HEK293T (cell line): Measurements from ENCODE around the gene RPLP1.

Source experiments
- CTCF ChIA-PET: fragments of 350-600 bp; formaldehyde crosslinking; extraction: SDS; loops from one replicate; lab custom pipeline; 2021; ENCODE audit warnings: antibody characterized with exemption, inconsistent platforms; lab: Yijun Ruan, JAX
- POLR2A ChIA-PET: fragments of 350-600 bp; formaldehyde crosslinking; extraction: SDS; loops from one replicate; lab custom pipeline; 2020; ENCODE audit warnings: antibody characterized with exemption, inconsistent platforms; lab: Yijun Ruan, JAX
- DNase-seq: peaks from one replicate; pipeline ENCODE4 v3.0.0; 2012; ENCODE audit warnings: mixed read lengths; ENCODE audit errors: extremely low spot score
- ARNT ChIP-seq: fragments of 450-650 bp; IDR thresholded peaks from 2 replicates; pipeline ENCODE4 v1.6.1; 2017; ENCODE audit warnings: mild to moderate bottlenecking
- BHLHE40 ChIP-seq: fragments of 450-650 bp; IDR thresholded peaks from 2 replicates; pipeline ENCODE4 v1.6.1; 2016; ENCODE audit warnings: mild to moderate bottlenecking, moderate library complexity, borderline replicate concordance
- CTBP1 ChIP-seq: fragments of 450-650 bp; IDR thresholded peaks from 2 replicates; pipeline ENCODE4 v1.6.1; 2016; ENCODE audit warnings: borderline replicate concordance
- ELF4 ChIP-seq: fragments of 450-650 bp; IDR thresholded peaks from 2 replicates; pipeline ENCODE4 v1.6.1; 2017; ENCODE audit warnings: antibody characterized with exemption
- FOXA1 ChIP-seq: fragments of 450-650 bp; IDR thresholded peaks from 2 replicates; pipeline ENCODE4 v1.6.1; 2016; ENCODE audit warnings: mild to moderate bottlenecking
- FOXK2 ChIP-seq: fragments of 450-650 bp; IDR thresholded peaks from 2 replicates; pipeline ENCODE4 v1.6.1; 2016; ENCODE audit warnings: mild to moderate bottlenecking
- FOXM1 ChIP-seq: fragments of 450-650 bp; IDR thresholded peaks from 2 replicates; pipeline ENCODE4 v1.6.1; 2017; ENCODE audit warnings: mild to moderate bottlenecking, borderline replicate concordance
- HDGF ChIP-seq: fragments of 450-650 bp; IDR thresholded peaks from 2 replicates; pipeline ENCODE4 v1.6.1; 2017; ENCODE audit warnings: antibody characterized with exemption, borderline replicate concordance
- L3MBTL2 ChIP-seq: fragments of 450-650 bp; conservative IDR thresholded peaks from 2 replicates; pipeline ENCODE4 v1.6.1; 2016; ENCODE audit warnings: mild to moderate bottlenecking
- LEF1 ChIP-seq: fragments of 450-650 bp; IDR thresholded peaks from 2 replicates; pipeline ENCODE4 v1.6.1; 2017; ENCODE audit warnings: mild to moderate bottlenecking, borderline replicate concordance
- NFRKB ChIP-seq: fragments of 450-650 bp; IDR thresholded peaks from 2 replicates; pipeline ENCODE4 v1.6.1; 2016; ENCODE audit warnings: mild to moderate bottlenecking, moderate library complexity
- PKNOX1 ChIP-seq: fragments of 450-650 bp; IDR thresholded peaks from 2 replicates; pipeline ENCODE4 v1.6.1; 2016
- SP1 ChIP-seq: fragments of 450-650 bp; IDR thresholded peaks from 2 replicates; pipeline ENCODE4 v1.6.1; 2017
- SUZ12 ChIP-seq: fragments of 450-650 bp; IDR thresholded peaks from 2 replicates; pipeline ENCODE4 v1.6.1; 2016; ENCODE audit warnings: mild to moderate bottlenecking
- TARDBP ChIP-seq: fragments of 450-650 bp; IDR thresholded peaks from 2 replicates; pipeline ENCODE4 v1.6.1; 2016
- ZNF384 ChIP-seq: fragments of 450-650 bp; IDR thresholded peaks from 2 replicates; pipeline ENCODE4 v1.6.1; 2016

Gene RPLP1

GRCh38 chr15:69476704-69477473 lies 24.3 kb downstream of the RPLP1 start:
- CTCF ChIA-PET: interaction anchor here (0.6 to 3.8 kb wide), 10 partner anchors 9 to 1011 kb away, joined by 3 to 16 read pairs (median 3); no protein-coding TSS in a partner anchor
- TF ChIP-seq ARNT: no peak
- no peak for TF ChIP-seq TARDBP
- no peak for TF ChIP-seq FOXK2
- TF ChIP-seq BHLHE40: no peak
- TF ChIP-seq ELF4: no peak
- DNase-seq: no peak
- POLR2A ChIA-PET: no interaction called here

GRCh38 chr15:69478259-69478781 lies 25.7 kb downstream of the RPLP1 start:
- TF ChIP-seq LEF1 (no peak), CTBP1 (no peak), BHLHE40 (no peak), ARNT (no peak), SUZ12 (no peak), FOXA1 (no peak), L3MBTL2 (no peak), ZNF384 (no peak), ELF4 (no peak), HDGF (no peak), SP1 (no peak)
- ChIA-PET CTCF (interaction anchor here (0.5 to 3.8 kb wide), 13 partner anchors 11 to 989 kb away, joined by 3 to 16 read pairs (median 4); partner anchors contain the start of gene TLE3), POLR2A (no interaction called here)
- DNase-seq: peak; percentile 83

- no peak for DNase-seq
- POLR2A ChIA-PET: no interaction called here
- CTCF ChIA-PET: interaction anchor here (0.8 to 2.1 kb wide), 2 partner anchors 16 to 409 kb away, joined by 3 to 12 read pairs; no protein-coding TSS in a partner anchor
- TF ChIP-seq FOXA1: no peak
- TF ChIP-seq SUZ12: no peak
- no peak for TF ChIP-seq FOXM1
- TF ChIP-seq ELF4: no peak
- no peak for TF ChIP-seq BHLHE40
- TF ChIP-seq NFRKB: no peak
- no peak for TF ChIP-seq LEF1
- TF ChIP-seq L3MBTL2: no peak
- TF ChIP-seq TARDBP: no peak
- TF ChIP-seq PKNOX1: no peak
- TF ChIP-seq SP1: no peak
- TF ChIP-seq HDGF: no peak
- no peak for TF ChIP-seq FOXK2
These were observed 26.5 kb downstream of the RPLP1 start for GRCh38 chr15:69479081-69479480.

- ChIA-PET POLR2A (no interaction called here), CTCF (interaction anchor here (2.1 kb wide), 1 partner anchor 17 kb away, joined by 12 read pairs; no protein-coding TSS in a partner anchor)
- DNase-seq: no peak
- TF ChIP-seq ELF4 (no peak), FOXM1 (no peak), HDGF (no peak), TARDBP (no peak), L3MBTL2 (no peak), ARNT (no peak), CTBP1 (no peak), NFRKB (no peak), FOXK2 (no peak), ZNF384 (no peak)
These were observed 27.4 kb downstream of the RPLP1 start for GRCh38 chr15:69479971-69480370.

- ChIA-PET POLR2A (no interaction called here), CTCF (interaction anchor here (2.0 kb wide), 1 partner anchor 18 kb away, joined by 6 read pairs; no protein-coding TSS in a partner anchor)
- no peak for DNase-seq
These were observed 28.3 kb downstream of the RPLP1 start for GRCh38 chr15:69480932-69481331.

More at GRCh38 chr15:69480932-69481331, 28.3 kb downstream of the RPLP1 start:
- TF ChIP-seq PKNOX1 (no peak), LEF1 (no peak), ELF4 (no peak), ZNF384 (no peak), FOXK2 (no peak), TARDBP (no peak), L3MBTL2 (no peak), BHLHE40 (no peak), HDGF (no peak), NFRKB (no peak), ARNT (no peak), SP1 (no peak), SUZ12 (no peak), CTBP1 (no peak), FOXM1 (no peak), FOXA1 (no peak)
